Raji (cell line): ENCODE results near the gene PRDX2.

Source experiments
- POLR2A ChIP-seq: IDR thresholded peaks from 2 replicates; pipeline ENCODE4 v1.6.1; 2011; ENCODE audit warnings: low read depth, low read length, control low read depth; ENCODE audit not compliant: insufficient read depth

Gene PRDX2

GRCh38 chr19:12801466-12802266 is at the start of gene PRDX2, which contains the start of gene THSD8:
Gene PRDX2, minus strand, starts transcription at chr19:12801800. Its CDS starts 539 bp downstream, at chr19:12801261.
Gene THSD8, plus strand, starts transcription at chr19:12802069. Its CDS starts 3 bp downstream, at chr19:12802072.
- peak; percentile 97 for TF ChIP-seq POLR2A

- TF ChIP-seq POLR2A, result peak; percentile 24; the same call in 1 of the 2 replicates
These were observed 45.8 kb upstream of the PRDX2 start for GRCh38 chr19:12847159-12848139.

GRCh38 chr19:12843999-12844732 is 42.6 kb upstream of the PRDX2 start:
- no peak for TF ChIP-seq POLR2A

- no peak for TF ChIP-seq POLR2A
These were observed 41.7 kb upstream of the PRDX2 start for GRCh38 chr19:12843328-12843727.

- TF ChIP-seq POLR2A, result no peak
These were observed 40.9 kb upstream of the PRDX2 start for GRCh38 chr19:12842511-12842910.

- no peak for TF ChIP-seq POLR2A
These were observed 39.5 kb upstream of the PRDX2 start for GRCh38 chr19:12841094-12841493.

- TF ChIP-seq POLR2A, result no peak
These were observed 38.8 kb upstream of the PRDX2 start for GRCh38 chr19:12840091-12841079.

DNA sequence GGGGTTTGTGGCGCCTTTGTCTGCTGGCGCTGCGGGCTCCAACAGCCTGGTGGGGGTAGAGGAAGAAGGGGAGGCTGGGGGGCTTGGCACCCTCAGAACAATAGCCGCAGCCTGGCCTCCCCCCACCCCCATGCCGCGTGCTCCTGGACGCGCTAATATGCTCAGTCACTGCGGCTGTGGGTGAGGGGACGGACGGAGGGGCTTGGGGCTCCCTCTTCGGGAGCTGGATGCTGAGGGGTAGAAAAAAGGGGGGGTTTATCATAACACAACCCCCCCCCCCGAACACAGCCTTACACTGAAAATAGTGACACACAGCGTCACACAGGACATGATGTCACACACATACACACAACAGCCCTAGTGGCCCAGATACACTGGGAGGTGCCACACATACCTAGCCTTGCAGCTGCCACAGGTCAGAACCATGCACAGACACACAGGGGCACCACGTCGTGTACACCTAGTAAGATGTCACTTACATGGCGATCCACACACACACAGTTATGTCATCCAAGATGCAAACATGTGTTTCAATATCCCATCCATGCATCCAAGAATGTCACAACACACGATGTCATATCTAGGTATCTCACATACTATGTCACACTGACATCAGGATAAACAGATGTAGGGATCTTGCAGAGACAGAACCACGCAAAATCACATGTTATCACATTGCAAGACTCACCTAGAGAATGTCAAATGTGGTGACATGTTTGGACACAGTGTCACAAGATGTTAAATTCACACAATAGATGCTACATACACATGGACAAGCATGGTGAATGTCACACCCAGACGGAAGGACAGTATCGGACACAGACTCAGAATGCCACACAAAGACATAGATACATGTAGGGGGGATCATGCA is 37.5 kb upstream of the PRDX2 start:
- no peak for TF ChIP-seq POLR2A

DNA sequence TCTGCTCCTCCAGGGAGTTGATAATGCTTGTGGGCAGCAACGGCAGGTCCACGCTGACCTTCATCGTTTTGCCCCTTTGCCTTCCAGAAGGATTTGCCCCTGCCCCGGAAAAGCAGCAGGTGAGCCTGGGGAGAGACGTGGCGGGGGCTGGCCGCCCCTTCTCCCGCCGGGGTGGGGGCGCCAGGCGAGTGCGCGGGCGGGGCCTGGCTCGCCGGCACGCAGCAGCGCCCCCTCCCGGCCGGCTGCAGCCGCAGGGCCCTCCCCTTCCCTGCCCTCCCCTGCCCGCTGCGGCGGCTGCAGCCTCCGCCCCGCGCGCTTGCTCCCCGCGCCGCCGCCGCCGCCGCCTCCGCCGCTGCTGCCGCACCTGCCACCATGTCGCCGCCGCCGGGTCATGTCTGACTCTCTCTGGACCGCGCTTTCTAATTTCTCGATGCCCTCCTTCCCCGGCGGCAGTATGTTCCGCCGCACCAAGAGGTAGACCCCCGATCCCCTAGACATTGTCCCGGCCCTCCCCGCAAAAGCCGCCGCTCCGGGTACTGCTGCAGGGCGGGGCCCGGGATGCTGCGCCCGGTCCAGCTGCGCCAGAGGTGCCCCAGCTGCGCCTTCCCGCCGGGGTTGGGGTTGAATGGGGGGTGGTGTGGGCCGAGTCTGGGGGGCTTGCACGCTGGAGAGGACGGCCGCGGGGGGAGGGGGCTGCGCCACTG is 36.7 kb upstream of the PRDX2 start, which contains the start of gene MAST1:
Gene MAST1 (plus strand): TSS at position 334 of the 704 bp plus-strand sequence. CDS start 58 bp downstream, at position 392.
- peak; percentile 33 for TF ChIP-seq POLR2A

- TF ChIP-seq POLR2A, result no peak
These were observed 35.6 kb upstream of the PRDX2 start for GRCh38 chr19:12837225-12837624.

DNA sequence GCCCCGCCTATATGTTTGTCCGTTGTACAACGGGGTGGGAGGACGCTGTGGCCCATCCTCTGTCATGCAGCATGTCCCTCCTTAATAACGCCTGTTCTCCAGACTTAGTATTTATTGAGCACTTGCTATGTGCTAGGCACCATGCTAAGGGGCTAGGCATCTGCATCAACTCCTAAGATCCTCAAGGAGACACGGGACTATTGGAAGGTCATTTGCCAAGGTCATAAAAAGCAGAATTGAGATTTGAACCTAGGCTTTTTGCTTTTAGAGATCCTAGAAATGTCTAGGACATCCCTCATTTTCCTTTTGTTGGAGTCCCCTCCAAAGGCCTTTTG is 34.9 kb upstream of the PRDX2 start:
- 0 out of 2 replicates have a peak, but pooled peaks have one; percentile 35 for TF ChIP-seq POLR2A
